Erythroblast (primary cell): Measurements from ENCODE around the gene MBD2.
A peak's percentile ranks its signal among the peaks of the same experiment; 100 is the strongest.
"Not testable (repeated sequence)": the region's sequence is repeated elsewhere in the genome, so short reads cannot be mapped to it uniquely, and the experiment has no call there.

Experiments
- DNase-seq, 2 experiments: peaks; one replicate each; lab custom pipeline; 2025; lab: John Stamatoyannopoulos, UW
- GATA1 ChIP-seq: IDR thresholded peaks from 2 replicates; pipeline ENCODE4 v1.6.1; 2011; ENCODE audit warnings: low read depth, mild to moderate bottlenecking, control low read depth, low read length, moderate library complexity
- POLR2A ChIP-seq: IDR thresholded peaks from 2 replicates; pipeline ENCODE4 v1.6.1; 2011; ENCODE audit warnings: mild to moderate bottlenecking, low read length

The MBD2 gene

DNA sequence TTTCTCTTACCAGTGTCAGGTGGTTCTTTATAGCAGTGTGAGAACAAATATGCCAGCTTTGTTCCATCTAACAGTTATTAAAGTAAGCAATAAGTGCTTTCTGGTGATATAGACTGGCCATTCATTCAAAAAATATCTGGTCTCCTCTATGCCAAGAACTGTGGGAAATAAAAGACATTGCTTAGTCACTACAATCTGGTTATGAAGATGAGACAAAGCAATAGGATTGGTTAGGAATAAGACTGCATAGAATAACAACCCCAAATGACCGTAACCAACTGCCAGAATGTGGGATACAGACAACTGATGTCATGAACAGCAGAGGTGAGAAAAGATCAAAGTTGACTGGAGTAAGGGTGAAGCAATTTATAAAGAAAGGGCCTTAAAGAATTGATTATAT, 83.8 kb downstream of the MBD2 start:
- no peak for TF ChIP-seq POLR2A
- TF ChIP-seq GATA1: no peak
- DNase-seq: no peak

DNA sequence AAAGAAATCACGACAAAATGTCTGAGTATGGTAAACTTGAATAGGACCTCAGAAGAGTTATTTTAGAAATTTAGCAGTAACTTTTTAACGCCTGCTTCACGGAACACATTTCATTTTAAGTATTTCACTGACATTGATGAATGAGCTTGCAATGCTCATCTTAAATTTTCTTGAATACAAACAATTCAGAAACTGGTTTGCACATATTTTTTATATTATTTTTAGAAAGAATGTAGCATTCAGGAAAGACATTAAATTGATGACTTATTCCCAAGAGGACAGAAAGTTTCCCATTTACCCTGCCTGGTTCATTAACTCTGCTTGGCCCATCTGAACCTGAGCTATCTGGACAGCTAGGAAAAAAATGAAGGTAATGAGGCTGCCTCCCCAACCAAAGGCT, 89.3 kb downstream of the MBD2 start:
- no peak for TF ChIP-seq GATA1
- no peak for TF ChIP-seq POLR2A
- no peak for DNase-seq

DNA sequence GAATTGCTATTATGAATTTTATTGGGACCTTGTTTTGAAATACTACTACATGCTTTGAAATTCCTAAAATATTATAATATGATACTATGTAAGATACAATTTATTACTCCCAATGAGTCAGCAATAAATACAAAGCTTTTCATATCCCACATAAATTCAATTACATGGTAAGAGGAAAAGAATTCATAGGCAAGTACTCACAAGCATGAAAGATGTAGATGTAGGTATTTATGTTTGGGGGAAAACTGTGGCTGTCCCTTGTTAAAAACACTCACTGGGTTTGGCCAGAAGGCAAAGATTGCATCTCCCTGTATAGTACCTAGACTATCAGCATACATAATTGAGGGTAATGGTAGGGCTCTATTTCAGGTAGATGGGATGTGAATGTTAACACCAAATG, 90.4 kb downstream of the MBD2 start:
- no peak for DNase-seq
- TF ChIP-seq GATA1: no peak

DNA sequence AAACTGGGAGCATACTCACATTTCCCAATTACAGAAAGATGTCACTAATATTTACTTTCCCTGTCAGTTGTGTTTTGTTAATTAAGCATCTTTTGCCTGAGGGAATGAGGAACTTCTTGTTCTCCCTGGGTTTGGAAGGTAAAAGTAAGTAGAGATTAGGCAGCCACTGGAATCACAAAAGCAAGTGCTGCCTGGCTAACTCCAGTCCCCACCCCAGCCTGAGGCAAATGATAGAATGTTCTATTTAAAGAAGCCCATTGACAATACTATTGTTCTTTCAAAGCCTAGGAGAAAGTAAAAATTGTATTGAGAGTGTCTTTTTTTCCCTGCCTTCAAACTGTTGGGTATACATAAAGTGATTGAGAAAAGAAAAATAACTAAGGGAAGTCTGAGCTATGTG, 93.8 kb downstream of the MBD2 start:
- no peak for DNase-seq
- no peak for TF ChIP-seq GATA1
- no peak for TF ChIP-seq POLR2A

DNA sequence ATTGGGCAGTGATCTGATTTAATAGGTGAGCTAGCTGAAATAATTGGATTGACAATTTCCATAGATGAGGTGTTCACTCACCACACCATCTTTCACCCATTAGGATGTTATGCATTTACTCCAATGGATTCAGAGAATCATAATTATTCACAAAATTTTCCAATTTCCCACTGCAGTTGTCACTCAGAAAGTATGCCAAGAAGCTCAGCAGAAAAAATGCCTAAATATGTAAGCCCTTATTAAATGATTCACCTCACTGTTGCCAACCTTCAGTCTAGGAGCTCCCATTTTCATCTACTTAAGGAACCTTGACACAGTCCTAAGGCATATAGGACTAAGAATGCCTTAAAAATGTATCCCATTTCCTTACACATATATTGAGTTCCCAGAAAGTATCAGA, 94.3 kb downstream of the MBD2 start:
- no peak for DNase-seq
- TF ChIP-seq GATA1 (no peak), POLR2A (no peak)

DNA sequence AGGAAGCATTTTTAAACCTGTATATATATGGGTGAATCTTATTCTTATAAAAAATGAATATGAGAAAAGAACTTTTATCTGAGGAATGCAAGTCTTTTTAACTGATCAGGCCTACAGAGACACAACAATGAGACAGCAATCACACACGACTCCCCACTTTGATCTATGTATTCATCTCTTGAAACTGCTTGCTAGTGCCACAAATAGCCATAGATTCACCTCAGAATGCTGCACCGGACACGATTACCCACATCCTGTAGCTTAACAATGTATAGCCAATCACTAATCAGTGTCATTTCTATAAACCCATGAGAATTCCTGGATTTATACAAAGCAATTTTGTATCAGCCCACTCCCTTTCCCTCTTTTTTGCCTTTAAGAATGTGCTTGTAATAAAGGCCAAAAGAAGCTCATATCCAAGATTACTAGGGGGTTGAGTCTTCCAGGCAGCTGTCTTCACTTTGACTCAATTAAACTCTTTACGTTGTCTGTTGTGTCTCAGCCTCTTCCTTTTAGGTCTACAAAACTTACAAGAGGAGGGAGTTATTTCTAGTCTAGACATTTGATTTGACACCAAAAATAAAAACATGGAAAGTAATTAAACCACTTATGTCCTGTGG, 94.9 kb downstream of the MBD2 start:
- no peak for DNase-seq
- TF ChIP-seq GATA1 (no peak), POLR2A (no peak)

DNA sequence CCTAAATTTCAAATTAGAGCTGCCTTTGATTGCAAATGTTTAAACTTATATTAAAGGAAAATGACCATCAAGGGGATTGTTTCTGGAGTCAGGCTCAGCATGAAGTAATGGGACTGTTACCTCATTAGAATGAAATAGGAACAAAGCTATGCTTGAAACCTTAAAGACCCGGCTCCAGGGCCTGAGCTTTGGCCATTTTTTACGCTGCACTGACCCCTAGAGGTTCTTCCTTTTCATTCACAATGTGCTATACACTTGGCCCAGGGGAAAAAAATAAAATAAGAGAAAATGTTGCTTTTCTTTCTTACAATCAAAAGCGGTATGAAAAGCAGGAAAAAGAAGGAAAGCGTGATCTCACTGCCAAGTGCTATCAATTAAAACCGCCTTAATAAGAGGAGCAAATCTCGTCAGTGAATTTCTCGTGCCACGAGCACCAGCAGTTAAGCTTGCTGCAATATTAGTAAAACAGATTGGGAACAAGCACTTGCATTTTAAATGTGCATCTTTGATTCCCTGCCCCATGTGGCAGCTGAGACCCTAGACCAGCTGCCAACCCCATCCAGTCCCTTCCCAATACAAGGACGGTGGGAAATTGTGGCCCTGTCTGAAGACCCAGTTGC, 96.6 kb downstream of the MBD2 start:
- no peak for TF ChIP-seq POLR2A
- no peak for TF ChIP-seq GATA1
- peak; percentile 31 to 57 for DNase-seq

DNA sequence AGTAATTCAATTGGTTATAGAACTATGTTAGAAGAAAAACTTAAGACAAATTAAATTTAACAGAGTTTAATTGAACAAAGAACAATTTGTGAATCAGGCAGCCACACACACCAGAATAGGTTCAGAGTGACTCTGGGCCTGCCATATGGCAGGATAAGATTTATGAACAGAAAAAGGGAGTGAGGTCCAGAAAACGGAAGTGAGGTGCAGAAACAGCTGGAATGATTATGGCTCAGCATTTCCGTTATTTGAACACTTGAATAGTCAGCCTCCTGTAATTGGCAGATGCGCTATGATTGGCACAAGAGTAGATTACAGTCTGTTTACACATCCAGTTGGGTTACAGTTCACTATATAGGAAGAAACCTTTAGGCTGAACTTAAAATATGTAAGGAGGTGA, 99.0 kb downstream of the MBD2 start:
- no peak for DNase-seq
- TF ChIP-seq POLR2A (no peak), GATA1 (no peak)

DNA sequence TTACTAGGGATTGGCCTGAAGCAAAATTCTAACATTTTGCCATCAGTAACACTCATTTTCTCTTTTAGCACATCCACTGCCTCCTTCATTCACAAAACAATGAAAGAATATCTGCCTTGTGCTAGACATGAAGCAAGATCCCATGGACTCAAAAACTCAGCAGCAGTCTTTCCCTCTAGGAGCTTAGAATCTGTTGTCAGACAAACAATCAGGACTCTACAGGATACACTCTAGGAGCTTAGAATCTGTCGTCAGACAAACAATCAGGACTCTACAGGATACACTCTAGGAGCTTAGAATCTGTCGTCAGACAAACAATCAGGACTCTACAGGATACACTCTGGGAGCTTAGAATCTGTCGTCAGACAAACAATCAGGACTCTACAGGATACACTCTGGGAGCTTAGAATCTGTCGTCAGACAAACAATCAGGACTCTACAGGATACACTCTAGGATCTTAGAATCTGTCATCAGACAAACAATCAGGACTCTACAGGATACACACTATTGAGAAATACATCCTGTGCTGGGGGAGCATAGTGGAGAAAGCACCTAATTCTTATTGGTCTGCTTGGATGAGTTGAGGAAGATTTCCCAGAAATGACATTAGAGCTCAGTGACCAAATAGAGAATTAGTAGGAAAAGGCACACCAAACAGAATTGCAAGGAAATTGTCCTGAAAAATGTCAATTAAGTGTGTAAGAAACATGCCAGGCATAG, 100.6 kb downstream of the MBD2 start:
- DNase-seq: not testable (repeated sequence)

DNA sequence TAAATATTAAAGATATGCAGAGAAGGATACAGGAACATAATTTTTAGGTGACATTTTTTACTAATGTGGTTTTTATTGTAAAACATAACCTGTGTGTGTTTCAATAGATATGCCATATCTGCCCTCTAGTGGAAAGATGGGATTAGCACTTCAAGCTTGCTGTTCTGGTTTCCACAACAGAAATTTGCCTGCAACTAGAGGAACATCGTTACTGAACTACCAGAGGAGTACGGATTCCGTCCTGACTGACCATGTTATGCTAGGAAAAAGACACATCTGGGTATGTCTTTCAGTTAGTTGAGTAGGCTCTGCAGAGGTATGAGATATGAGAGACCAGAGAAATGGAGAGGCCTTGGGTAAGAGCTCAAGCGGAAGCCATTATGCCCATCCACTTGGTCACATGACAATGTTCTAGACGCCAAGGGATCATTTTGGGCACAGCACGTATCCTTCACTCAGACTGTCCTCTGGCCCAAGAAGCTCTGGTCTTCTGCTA, 104.9 kb downstream of the MBD2 start:
- DNase-seq: peak; percentile 57 to 72
- TF ChIP-seq POLR2A (no peak), GATA1 (no peak)

DNA sequence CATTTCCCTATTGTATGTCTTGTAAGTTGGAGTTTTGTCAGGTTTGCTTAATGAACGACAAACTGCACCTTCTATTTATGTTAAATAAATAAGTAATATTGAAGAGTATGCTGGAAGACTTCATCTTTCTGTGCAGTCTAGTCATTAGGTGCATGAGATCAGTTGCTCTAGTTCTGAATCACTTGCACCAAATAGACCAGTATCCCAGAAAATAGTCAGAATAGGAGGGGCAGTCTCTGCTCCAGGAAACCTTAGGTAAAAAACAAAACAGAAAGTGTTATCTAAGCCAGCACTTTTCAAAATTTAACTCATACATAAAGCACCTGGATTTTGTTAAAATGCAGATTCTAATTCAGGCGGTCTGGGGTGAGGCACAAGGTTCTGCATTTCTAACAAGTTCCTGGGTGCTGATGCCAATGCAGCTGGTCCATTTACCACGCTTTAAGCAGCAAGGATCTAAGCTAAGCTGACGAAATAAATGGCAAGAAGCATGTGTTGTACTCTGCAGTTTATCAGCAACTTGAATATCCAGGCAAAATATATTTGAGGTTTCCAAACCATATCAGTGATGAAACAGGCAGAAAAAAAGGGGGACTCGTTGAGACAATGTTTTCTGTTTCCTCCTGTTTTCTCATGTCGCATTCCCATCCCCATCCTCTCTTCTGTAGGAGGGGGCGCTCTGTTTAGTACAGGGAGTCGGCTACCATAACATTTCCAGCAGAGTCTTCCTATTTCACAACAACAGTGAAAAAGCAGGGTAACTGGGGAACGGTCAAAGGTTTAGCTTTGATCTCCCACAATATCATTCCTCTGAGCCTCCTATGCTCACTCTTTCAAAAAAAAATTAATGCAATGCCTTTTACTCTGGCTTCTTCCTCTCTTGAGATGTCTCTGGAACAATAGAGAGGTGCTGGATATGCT, 106.4 kb downstream of the MBD2 start:
- TF ChIP-seq GATA1 (no peak), POLR2A (no peak)
- peak; percentile 23 to 58 for DNase-seq

DNA sequence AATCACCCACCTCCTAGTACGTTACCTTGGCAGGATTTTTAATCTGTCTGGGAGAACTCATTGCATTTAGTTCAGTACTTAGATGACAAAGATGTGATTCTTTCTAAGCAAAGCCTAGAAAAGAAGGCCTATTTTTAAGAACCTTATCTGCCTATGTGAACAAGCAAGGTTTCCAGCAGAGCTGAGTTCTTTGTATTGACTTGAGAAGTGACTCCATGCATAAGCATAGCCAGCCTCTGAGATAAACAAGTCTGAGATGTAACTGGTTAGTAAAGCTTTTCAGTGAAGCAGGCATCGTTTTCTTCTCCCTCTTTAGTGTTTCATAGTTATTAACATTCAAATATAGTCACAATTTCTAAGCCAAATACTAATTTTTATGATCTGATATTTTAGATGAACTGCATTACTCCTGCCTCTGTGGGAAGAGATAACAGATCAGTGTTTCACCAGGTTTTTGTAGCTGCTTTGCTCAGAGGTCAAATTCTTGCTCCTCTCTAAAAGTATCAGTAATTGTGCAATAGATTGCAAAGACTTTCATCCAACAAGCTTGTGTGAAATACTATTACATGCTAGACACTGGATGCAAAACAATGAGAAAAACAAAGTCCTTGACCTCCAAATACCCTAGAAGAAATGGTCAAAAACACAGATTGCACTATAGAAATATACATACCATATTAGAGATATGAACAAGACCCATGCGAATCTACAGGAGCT, 107.8 kb downstream of the MBD2 start:
- peak in 1 of 2 experiments; percentile 34 for DNase-seq

DNA sequence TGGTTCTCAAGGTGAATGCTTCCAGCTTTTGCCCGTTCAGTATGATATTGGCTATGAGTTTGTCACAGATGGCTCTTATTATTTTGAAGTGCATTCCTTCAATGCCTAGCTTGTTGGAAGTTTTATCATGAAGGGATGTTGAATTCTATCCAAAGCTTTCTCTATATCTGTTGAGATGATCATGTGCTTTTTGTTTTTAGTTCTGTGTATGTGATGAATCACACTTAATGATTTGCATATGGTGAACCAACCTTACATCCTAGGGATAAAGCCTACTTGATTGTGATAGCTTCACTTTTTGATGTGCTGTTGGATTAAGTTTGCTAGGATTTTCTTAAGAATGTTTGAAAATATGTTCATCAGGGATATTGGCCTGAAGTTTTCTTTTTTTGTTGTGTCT, 112.1 kb downstream of the MBD2 start:
- TF ChIP-seq POLR2A: no peak
- no peak for TF ChIP-seq GATA1
- no peak for DNase-seq

More for the DNA sequence above, 107.8 kb downstream of the MBD2 start:
- TF ChIP-seq POLR2A (no peak), GATA1 (no peak)
